Panc1 (cell line): ENCODE results near the gene APOM. TPM values are rescaled to one million over a fixed set of nuclear protein-coding genes. Genes with fewer than 3 reads are reported as not detected.

ENCODE experiments used
- ATAC-seq: fragments of 200-7000 bp; cut with Tn5 transposase; 2 replicates; pipeline ENCODE4 v1.9.1; 2020; ENCODE audit warnings: mild to moderate bottlenecking, moderate library complexity
- BruUV-seq: library from RNA; stranded (reverse); fragments of 400-500 nt; replicated peaks from 2 replicates; lab custom pipeline; 2021; lab: Mats Ljungman, UMichigan
- CTCF ChIA-PET: fragments of 300-600 bp; sonication (Branson Sonifier 250); formaldehyde crosslinking; loops from one replicate; lab custom pipeline; 2022; ENCODE audit warnings: antibody characterized with exemption; lab: Charles Lee
- POLR2A ChIA-PET: fragments of 300-600 bp; sonication (Branson Sonifier 250); formaldehyde crosslinking; loops from one replicate; lab custom pipeline; 2022; ENCODE audit warnings: antibody characterized with exemption; lab: Charles Lee
- DNase-seq: peaks from one replicate; pipeline ENCODE4 v3.0.0-alpha.2; 2010; ENCODE audit warnings: low read depth, low spot score
- H3K27ac ChIP-seq: 2 replicates; pipeline ENCODE4 v1.5.1; 2011; ENCODE audit warnings: mild to moderate bottlenecking, low read length, inconsistent platforms
- H3K27me3 ChIP-seq: fragments of 200-500 bp; sonication (Bioruptor generic); 2 replicates; pipeline ENCODE4 v1.6.0; 2014; ENCODE audit warnings: low read length, inconsistent platforms; ENCODE audit not compliant: control insufficient read depth, insufficient read depth
- H3K36me3 ChIP-seq: fragments of 200-500 bp; sonication (Bioruptor generic); 2 replicates; pipeline ENCODE4 v1.5.1; 2014; ENCODE audit warnings: inconsistent platforms, mild to moderate bottlenecking, low read length, moderate library complexity; ENCODE audit not compliant: control insufficient read depth, insufficient read depth
- H3K4me1 ChIP-seq: 2 replicates; pipeline ENCODE4 v1.5.1; 2011; ENCODE audit warnings: inconsistent platforms, mild to moderate bottlenecking, low read length, moderate library complexity; ENCODE audit not compliant: control insufficient read depth, insufficient read depth
- H3K4me3 ChIP-seq, 2 experiments: 2 replicates each; pipeline ENCODE4 v1.5.1; 2011 to 2012; ENCODE audit warnings: low read depth in 2 of 2, low read length in 2 of 2, mild to moderate bottlenecking in 2 of 2, inconsistent platforms in 1 of 2, moderate library complexity in 1 of 2
- H3K9me3 ChIP-seq: fragments of 200-500 bp; sonication (Bioruptor generic); 2 replicates; pipeline ENCODE4 v1.5.1; 2014; ENCODE audit warnings: low read depth, mild to moderate bottlenecking, inconsistent platforms, low read length, moderate library complexity; ENCODE audit not compliant: control insufficient read depth, insufficient read depth
- POLR2AphosphoS5 ChIP-seq: IDR thresholded peaks from 2 replicates; pipeline ENCODE4 v1.6.1; 2012; ENCODE audit warnings: mild to moderate bottlenecking, low read depth, low read length, moderate library complexity
- SIN3A ChIP-seq: IDR thresholded peaks from 2 replicates; pipeline ENCODE4 v1.6.1; 2012; ENCODE audit warnings: low read depth, mild to moderate bottlenecking, low read length, moderate library complexity, borderline replicate concordance; ENCODE audit not compliant: insufficient read depth
- TCF7L2 ChIP-seq: IDR thresholded peaks from 2 replicates; pipeline ENCODE4 v1.6.1; 2011; ENCODE audit warnings: mild to moderate bottlenecking, low read depth, low read length, inconsistent platforms
- in situ Hi-C: cut with HindIII; loops from 2 replicates; pipeline ENCODE4 v1.10.0; 2016; ENCODE audit warnings: low sequenced_read_pairs, low pct_unique_long_range_greater_than_20kb
- intact Hi-C: fragments of 100-400 bp; cut with micrococcal nuclease; formaldehyde crosslinking; loops from one replicate; pipeline ENCODE4 v1.10.0; 2022; ENCODE audit not compliant: unreplicated experiment
- microRNA-seq: library from miRNA; unstranded; fragments of <30 nt; microRNA quantifications from one replicate; pipeline ENCODE4 v1.1.0, GENCODE V29; 2020; ENCODE audit not compliant: unreplicated experiment
- total RNA-seq: library from RNA; stranded (reverse); gene quantifications from one replicate; pipeline ENCODE4 v1.2.1, GENCODE V29; 2021; ENCODE audit not compliant: unreplicated experiment
- TF ChIP-seq, protein P1 (sequence below): fragments of 450-650 bp; IDR thresholded peaks from 2 replicates; pipeline ENCODE4 v1.5.1; 2017; ENCODE audit warnings: mild to moderate bottlenecking
- TF ChIP-seq, protein P2 (sequence below), 2 experiments: IDR thresholded peaks; 2 replicates each; pipeline ENCODE4 v1.6.1; 2011 to 2012; ENCODE audit warnings: low read depth in 2 of 2, control low read depth in 1 of 2, low read length in 1 of 2, mild to moderate bottlenecking in 1 of 2, moderate library complexity in 1 of 2; ENCODE audit not compliant: insufficient read depth in 1 of 2

APOM gene
- total RNA-seq, 1 experiment from 2014 or later, result 1.8 TPM

- no peaks in the 10 kb centered on the region for H3K27me3 ChIP-seq
- ATAC-seq (no peak), DNase-seq (no peak)
- in situ Hi-C loops, result no loop called here
- TF ChIP-seq SIN3A, result no peak
- TF ChIP-seq POLR2AphosphoS5, result no peak
- no peak for TF ChIP-seq TCF7L2
- TF ChIP-seq, protein P1, sequence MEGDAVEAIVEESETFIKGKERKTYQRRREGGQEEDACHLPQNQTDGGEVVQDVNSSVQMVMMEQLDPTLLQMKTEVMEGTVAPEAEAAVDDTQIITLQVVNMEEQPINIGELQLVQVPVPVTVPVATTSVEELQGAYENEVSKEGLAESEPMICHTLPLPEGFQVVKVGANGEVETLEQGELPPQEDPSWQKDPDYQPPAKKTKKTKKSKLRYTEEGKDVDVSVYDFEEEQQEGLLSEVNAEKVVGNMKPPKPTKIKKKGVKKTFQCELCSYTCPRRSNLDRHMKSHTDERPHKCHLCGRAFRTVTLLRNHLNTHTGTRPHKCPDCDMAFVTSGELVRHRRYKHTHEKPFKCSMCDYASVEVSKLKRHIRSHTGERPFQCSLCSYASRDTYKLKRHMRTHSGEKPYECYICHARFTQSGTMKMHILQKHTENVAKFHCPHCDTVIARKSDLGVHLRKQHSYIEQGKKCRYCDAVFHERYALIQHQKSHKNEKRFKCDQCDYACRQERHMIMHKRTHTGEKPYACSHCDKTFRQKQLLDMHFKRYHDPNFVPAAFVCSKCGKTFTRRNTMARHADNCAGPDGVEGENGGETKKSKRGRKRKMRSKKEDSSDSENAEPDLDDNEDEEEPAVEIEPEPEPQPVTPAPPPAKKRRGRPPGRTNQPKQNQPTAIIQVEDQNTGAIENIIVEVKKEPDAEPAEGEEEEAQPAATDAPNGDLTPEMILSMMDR, result no peak
- TF ChIP-seq, protein P2, sequence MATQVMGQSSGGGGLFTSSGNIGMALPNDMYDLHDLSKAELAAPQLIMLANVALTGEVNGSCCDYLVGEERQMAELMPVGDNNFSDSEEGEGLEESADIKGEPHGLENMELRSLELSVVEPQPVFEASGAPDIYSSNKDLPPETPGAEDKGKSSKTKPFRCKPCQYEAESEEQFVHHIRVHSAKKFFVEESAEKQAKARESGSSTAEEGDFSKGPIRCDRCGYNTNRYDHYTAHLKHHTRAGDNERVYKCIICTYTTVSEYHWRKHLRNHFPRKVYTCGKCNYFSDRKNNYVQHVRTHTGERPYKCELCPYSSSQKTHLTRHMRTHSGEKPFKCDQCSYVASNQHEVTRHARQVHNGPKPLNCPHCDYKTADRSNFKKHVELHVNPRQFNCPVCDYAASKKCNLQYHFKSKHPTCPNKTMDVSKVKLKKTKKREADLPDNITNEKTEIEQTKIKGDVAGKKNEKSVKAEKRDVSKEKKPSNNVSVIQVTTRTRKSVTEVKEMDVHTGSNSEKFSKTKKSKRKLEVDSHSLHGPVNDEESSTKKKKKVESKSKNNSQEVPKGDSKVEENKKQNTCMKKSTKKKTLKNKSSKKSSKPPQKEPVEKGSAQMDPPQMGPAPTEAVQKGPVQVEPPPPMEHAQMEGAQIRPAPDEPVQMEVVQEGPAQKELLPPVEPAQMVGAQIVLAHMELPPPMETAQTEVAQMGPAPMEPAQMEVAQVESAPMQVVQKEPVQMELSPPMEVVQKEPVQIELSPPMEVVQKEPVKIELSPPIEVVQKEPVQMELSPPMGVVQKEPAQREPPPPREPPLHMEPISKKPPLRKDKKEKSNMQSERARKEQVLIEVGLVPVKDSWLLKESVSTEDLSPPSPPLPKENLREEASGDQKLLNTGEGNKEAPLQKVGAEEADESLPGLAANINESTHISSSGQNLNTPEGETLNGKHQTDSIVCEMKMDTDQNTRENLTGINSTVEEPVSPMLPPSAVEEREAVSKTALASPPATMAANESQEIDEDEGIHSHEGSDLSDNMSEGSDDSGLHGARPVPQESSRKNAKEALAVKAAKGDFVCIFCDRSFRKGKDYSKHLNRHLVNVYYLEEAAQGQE (IDR thresholded peaks at IDR 0.05; ENCODE audit: insufficient read depth in 1 of 2, low read depth in 2 of 2, low read length in 1 of 2), result no peak
- intact Hi-C loops, result no loop called here
- H3K36me3 ChIP-seq, result peaks cover 2% of the 10 kb centered on the region; the same call in 1 of the 2 replicates
- no peaks in the 10 kb centered on the region; the same call in 1 of the 2 replicates for H3K4me1 ChIP-seq
- no peak overlapping the region for H3K27ac ChIP-seq
- no TSS peak for BruUV-seq
- CTCF ChIA-PET, result no interaction called here
- POLR2A ChIA-PET, result no interaction called here
- H3K4me3 ChIP-seq, result no peak overlapping the region
- H3K9me3 ChIP-seq, result no peaks in the 10 kb centered on the region
Measured at GRCh38 chr6:31707701-31708100, 52.0 kb downstream of the APOM start.

Small RNAs within 50 kb of the gene (microRNA-seq; reads per million reads assigned to microRNA genes)
- gene MIR4646 (1.6 reads per million), gene MIR6832 (1.3 reads per million)

Other genes starting within 250 kb of the APOM start
- 72.1 TPM for gene MICB, start 157.7 kb upstream of the APOM start, total RNA-seq
- gene MCCD1, start 126.9 kb upstream of the APOM start, total RNA-seq, result not detected
- gene DDX39B, start 113.9 kb upstream of the APOM start, total RNA-seq, result 401 TPM
- gene ATP6V1G2, start 109.3 kb upstream of the APOM start, total RNA-seq, result 0.98 TPM
- 27.9 TPM for gene NFKBIL1, start 108.3 kb upstream of the APOM start, total RNA-seq
- gene LTA, start 83.6 kb upstream of the APOM start, total RNA-seq, result 0.72 TPM
- 0.64 TPM for gene TNF, start 80.3 kb upstream of the APOM start, total RNA-seq
- gene LTB, start 73.5 kb upstream of the APOM start, total RNA-seq, result 3.7 TPM
- gene LST1, start 69.6 kb upstream of the APOM start, total RNA-seq, result not detected
- not detected for gene NCR3, start 62.9 kb upstream of the APOM start, total RNA-seq
- 0.44 TPM for gene AIF1, start 40.7 kb upstream of the APOM start, total RNA-seq
- gene PRRC2A, start 35.2 kb upstream of the APOM start, total RNA-seq, result 318 TPM
- gene BAG6, start 3.2 kb upstream of the APOM start, total RNA-seq, result 491 TPM
- 22.4 TPM for gene C6orf47, start 4.9 kb downstream of the APOM start, total RNA-seq
- gene GPANK1, start 9.1 kb downstream of the APOM start, total RNA-seq, result 18.3 TPM
- gene CSNK2B, start 10.2 kb downstream of the APOM start, total RNA-seq, result 219 TPM
- gene LY6G5B, start 14.1 kb downstream of the APOM start, total RNA-seq, result 21.2 TPM
- gene LY6G5C, start 25.2 kb downstream of the APOM start, total RNA-seq, result 0.62 TPM
- 47.2 TPM for gene ABHD16A, start 47.4 kb downstream of the APOM start, total RNA-seq
- gene LY6G6F, start 51.0 kb downstream of the APOM start, total RNA-seq, result not detected
- gene LY6G6D, start 59.5 kb downstream of the APOM start, total RNA-seq, result not detected
- gene LY6G6C, start 65.9 kb downstream of the APOM start, total RNA-seq, result 0.23 TPM
- gene MPIG6B, start 67.5 kb downstream of the APOM start, total RNA-seq, result not detected
- gene DDAH2, start 73.4 kb downstream of the APOM start, total RNA-seq, result 104 TPM
- 583 TPM for gene CLIC1, start 80.6 kb downstream of the APOM start, total RNA-seq
- gene MSH5, start 84.1 kb downstream of the APOM start, total RNA-seq, result 38.1 TPM
- 6.3 TPM for gene SAPCD1, start 106.8 kb downstream of the APOM start, total RNA-seq
- gene VWA7, start 121.4 kb downstream of the APOM start, total RNA-seq, result 4.3 TPM
- gene VARS1, start 139.9 kb downstream of the APOM start, total RNA-seq, result 229 TPM
- 89.7 TPM for gene LSM2, start 151.1 kb downstream of the APOM start, total RNA-seq
- gene HSPA1L, start 159.4 kb downstream of the APOM start, total RNA-seq, result 2.8 TPM
- 169 TPM for gene HSPA1A, start 159.6 kb downstream of the APOM start, total RNA-seq
- gene HSPA1B, start 171.8 kb downstream of the APOM start, total RNA-seq, result 147 TPM
- 111 TPM for gene NEU1, start 206.9 kb downstream of the APOM start, total RNA-seq
- gene SLC44A4, start 223.1 kb downstream of the APOM start, total RNA-seq, result 2.7 TPM
- 60.4 TPM for gene EHMT2, start 241.8 kb downstream of the APOM start, total RNA-seq
- gene ZBTB12, start 246.2 kb downstream of the APOM start, total RNA-seq, result 9.4 TPM